CD4-positive, alpha-beta T cell treated with Interleukin-15 for 1 hour (primary cell): ENCODE data around the gene SLX9.
"Not testable (repeated sequence)": the region's sequence is repeated elsewhere in the genome, so short reads cannot be mapped to it uniquely, and the experiment has no call there.

Experiments used
- DNase-seq: peaks from one replicate; pipeline ENCODE4 v3.0.0-alpha.2; 2020

The SLX9 gene

GRCh38 chr21:44962403-44962966, 22.7 kb downstream of the SLX9 start:
- no peak for DNase-seq

- DNase-seq = no peak
These were observed 24.6 kb downstream of the SLX9 start for GRCh38 chr21:44964381-44964780.

DNA sequence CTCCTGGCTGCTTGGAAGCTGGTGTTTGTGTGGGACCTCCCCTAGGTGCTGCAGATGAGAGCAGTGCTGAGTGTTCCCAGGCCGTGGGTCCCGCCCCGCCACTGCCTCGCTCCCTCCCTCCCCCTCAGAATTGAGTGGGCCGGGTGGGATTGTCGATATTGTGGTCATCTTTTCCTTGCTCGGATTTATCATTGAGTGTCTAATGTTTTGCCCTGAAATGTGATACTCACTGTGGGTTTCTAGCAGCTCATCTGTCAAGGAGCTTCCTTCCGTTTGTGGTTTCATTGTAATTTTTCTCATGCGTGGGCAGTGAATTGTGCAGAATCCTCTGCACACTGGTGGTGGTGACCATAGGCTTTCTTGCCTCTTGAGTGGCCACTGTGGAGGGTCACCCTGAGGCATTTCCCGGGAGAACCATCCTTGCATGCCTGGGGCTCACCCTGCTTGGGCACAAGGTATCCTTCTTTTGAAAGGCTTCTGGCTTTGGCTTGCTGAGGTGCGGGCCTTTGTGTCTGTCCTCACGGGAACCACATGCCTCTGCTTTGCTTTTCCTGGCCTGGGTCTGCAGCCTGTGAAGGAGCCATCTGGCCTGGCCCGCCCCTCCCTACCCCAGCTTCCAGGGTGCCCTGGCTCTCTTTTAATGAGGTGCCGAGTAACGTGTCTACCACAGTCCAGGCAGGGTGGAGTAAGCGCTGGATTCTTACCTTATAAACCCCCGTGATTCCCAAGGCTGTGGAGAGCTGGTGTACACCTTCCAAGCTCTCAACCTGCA, 25.6 kb downstream of the SLX9 start:
- no peak for DNase-seq

- DNase-seq = no peak
These were observed 26.6 kb downstream of the SLX9 start for GRCh38 chr21:44966135-44967081.

DNA sequence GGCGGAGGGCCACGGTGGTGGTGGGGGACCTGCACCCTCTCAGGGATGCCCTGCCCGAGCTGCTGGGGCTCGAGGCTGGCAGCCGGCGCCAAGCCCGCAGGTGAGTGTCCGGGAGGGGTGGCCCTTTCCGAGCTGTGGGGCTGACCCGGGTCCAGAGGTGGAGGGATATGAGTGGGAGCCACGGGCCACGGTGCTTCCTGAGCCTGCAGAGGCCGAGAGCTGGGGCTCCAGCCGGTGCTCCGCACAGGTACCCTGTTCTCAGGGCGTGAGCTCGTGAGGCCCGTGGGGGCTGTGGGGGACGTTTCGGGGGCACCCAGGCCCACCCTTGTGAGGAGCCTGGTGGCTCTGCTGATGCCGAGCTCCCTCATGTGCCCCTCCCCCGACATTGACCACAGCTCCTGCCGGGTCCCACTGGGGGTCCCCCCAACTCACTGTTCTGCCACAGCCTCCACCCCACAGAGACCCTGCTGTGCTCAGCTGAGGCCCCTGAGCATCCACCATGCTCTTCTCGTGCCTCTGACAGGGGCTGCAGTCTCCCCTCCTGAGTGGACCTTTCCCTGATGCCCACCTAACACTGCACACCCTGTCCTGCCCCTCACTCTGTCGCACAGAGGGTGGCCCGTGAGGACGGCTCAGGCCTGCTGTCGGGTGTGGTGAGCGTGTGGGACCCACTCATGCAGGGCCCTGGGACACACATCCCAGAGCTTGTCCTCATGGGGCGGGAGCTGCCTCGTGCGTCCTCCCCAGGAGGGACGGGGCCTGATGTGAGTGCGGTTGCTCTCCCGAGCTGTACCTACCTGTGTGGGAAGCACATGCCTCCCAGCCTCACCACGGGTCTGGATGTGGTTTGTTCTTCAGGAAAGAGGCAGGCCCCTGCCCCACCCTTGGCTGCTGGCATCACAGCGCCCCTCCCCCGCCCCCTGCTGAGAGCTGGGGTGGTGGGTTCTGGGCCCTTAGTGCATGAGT, 27.5 kb downstream of the SLX9 start:
- no peak for DNase-seq

DNA sequence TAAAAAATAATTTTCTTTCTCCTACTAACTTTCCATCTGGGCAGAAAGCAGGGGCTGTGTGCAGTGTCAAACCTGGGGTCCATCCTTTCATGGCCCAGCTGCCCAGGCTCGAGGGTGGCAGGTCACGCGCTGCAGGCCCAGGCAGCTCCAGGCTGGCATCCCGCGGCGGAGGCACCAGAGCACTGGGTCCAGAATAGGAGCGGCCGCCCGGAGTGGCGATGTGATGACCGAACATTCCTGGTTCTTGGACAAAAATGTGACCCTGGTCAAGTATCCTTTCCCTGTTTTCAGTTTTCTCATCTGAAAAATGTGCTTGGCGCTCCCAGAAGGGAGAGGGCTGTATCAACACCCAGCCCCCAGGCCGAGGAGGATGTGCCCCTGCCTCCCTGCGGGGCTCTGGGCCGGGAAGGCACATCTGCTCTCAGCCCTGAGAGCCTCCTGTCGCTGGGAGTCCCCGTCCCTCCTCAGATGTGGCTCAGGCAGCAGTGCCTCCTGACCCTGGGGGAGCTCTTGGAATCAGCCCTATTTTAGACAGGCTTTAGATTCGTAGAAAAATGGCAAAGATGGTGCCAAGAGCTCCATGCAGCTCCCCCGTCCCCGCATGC, 29.3 kb downstream of the SLX9 start:
- DNase-seq = no peak

DNA sequence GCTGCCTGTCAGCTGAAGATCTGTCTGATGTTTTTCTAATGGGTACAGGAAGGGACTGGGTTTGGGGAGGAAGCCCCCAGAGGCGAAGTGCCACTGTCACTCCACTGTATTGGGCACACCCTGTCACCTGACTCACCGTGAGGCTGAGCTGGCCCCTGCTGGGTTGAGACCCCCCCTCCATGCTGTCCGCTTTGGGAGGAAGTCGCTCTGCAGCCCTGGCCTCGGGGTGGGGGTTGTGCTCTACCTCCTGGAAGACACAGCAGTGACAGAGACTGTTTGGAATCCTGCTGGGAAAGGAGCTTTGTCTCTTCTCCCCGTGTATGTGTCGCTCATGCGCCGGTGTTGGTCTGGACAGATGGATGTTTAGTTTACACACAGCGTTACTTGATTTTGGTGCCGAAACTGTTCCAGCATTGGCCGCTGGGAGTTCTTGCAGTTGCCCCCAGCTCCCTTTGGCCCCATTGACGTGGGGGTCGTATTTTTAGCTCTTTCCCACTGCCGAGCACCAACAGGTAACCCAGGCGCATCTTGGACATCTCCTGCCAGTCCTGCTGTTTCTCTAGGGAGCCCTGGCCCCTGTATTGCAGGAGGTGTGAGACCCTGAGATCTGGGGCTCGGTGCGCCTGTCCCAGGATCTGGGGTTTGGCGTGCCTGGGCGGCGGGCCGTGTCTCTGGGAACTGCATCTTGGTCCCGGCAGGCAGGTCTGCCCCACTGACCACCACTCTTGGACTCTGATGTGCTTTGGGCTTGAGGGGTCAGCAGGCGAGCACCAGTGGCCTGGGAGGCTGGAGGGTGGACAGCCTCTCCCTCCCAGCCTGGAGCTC, 30.3 kb downstream of the SLX9 start:
- DNase-seq = peak; percentile 69

DNA sequence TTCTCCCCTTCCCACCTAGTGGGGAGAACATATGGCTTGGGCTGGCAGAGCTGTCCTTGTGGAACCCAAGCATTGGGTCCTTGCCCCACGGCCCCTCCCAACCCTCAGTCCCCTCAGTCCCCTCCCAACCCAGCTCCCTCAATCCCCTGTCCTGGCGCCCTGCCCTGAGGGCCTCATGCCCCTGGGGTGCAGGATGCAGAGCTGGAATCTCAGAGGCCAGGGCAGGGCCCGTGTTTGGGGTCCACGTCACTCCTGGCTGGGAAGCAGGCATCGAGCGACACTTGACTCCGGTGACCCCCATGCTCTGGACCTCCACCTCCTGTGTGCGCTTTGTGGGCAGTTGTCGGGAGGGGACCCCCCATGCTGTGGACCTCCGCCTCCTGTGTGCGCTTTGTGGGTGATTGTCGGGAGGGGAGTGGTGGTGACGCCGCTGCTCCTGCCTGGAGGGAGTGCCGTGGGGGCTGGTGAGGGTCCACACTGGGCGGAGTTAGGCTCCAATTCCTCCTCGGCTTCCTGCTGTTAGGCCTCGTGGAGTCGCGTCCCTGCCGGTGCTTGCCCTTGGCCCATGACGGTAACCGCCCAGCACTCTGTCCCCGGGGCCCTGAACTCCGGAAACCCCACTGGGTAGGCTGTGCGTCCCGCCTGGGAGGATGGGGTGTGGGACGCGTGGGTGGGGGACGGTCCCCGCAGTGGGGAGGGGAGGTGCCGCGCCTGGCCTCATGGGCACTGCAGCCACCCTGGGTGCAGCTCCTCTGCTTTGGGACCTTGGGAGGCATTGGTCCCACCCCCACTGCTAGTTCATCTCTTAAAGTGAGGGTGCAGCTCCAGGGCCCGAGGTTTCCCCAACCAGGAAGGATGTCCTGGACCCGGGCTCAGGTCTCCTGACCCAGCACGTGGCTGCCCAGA, 31.2 kb downstream of the SLX9 start:
- no peak for DNase-seq

- DNase-seq = no peak
These were observed 31.8 kb downstream of the SLX9 start for GRCh38 chr21:44971672-44971995.

GRCh38 chr21:44972301-44972814, 32.5 kb downstream of the SLX9 start:
- DNase-seq = no peak

GRCh38 chr21:44972821-44973220, 33.0 kb downstream of the SLX9 start:
- no peak for DNase-seq

GRCh38 chr21:44973598-44973997, 33.8 kb downstream of the SLX9 start:
- no peak for DNase-seq

DNA sequence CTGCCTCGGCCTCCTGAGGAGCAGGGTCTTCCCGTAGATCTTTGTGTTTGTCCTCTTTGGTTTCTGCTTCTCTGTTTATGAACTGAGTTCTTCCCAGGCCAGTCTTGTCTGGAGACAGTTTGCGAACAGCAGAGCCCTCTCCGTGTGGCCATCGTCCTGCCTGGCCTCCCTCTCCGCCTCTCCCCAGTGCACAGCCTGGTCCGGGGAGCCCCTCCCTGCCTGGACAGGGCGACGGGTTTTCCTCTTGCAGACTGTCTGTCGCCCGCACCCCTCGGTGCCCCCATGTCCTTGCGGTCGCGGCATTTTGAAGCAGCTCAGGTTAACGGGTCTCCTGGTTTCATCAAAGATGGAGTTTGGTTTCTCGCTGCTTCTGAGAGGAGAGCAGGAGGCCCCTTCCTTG, 34.8 kb downstream of the SLX9 start:
- no peak for DNase-seq

DNA sequence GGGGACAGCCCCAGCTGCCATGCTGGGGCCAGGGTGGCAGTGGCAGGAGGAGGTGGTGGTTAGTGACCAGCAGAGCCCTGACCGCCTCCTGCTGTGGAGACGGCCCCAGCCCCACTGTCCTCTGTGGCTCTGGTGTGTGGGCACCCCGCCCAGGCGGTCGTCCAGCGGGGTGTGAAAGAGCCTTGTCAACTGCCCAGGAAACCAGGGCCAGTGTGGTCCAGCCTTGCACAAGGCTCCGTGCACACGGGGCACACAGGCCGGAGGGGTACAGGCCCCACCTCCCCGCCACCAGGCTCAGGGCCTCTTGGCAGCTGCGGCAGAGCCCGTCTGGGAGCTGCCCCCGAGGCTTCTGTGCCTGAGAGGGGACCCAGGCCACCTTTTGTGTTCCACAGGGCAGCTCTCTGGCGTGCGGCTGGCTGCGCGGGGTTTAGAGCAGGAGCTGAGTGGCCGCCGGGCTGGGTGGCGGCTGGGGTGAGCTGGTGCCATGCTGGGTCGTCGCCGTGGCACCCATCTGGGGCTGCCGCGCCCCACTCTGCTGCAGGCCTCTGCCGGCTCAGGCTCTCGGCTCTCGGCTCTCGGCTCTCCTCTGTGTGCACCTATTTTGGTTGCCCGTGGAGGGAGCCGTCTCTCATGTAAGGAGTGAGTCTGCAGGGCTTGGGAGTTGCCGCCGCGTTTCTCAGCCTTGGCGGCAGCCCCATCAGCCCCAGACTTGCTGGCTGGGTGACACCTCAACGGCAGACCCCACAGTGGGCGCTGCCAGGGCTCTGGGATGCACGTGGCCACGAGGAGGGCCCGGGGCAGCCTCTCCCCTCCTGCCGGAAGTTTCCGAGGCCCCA, 36.1 kb downstream of the SLX9 start:
- DNase-seq = no peak

GRCh38 chr21:44976556-44977393, 36.9 kb downstream of the SLX9 start:
- DNase-seq = not testable (repeated sequence)

DNA sequence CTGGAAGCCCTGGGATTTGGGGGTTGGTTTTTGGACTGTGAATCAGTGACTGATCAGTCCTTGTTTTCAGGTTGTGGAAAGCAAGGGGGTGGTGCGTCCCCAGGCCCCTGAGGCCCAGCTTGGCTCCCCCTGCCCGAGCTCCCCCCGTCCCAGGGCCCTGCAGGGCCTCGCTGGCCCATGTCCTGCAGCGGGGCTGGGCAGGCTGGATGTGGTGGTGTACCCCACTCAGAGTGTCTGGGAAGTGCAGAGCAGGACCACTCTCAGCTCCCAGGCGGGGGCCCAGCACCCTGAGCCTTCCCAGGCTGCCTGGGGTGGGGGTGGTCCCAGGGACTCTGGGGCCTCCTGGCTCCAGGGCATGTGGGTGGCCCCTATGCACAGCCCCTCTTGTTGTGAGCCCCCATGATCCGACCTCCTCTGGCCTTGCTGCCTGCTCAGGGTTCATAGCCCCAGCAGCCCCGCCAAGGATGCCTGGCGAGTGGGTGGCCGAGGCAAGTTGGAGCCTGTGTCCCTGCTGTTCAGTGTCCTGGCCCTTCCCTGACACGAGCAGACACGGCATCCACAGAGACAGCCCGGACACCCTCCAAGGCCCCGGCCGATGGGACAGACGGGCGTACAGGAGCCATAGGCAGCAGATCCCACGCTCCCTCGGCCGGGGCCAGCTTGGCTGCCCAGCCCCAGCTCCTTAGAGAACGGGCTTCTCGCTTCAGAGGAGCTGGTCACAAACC, 37.9 kb downstream of the SLX9 start:
- DNase-seq = no peak
